Measurements from ENCODE around the gene PRPF4. TPM values are rescaled to one million over a fixed set of nuclear protein-coding genes. Genes with fewer than 3 reads are reported as not detected.

The PRPF4 gene
- total RNA-seq, 1 experiment from 2014 or later = 32.4 TPM

- TF ChIP-seq, protein P1, sequence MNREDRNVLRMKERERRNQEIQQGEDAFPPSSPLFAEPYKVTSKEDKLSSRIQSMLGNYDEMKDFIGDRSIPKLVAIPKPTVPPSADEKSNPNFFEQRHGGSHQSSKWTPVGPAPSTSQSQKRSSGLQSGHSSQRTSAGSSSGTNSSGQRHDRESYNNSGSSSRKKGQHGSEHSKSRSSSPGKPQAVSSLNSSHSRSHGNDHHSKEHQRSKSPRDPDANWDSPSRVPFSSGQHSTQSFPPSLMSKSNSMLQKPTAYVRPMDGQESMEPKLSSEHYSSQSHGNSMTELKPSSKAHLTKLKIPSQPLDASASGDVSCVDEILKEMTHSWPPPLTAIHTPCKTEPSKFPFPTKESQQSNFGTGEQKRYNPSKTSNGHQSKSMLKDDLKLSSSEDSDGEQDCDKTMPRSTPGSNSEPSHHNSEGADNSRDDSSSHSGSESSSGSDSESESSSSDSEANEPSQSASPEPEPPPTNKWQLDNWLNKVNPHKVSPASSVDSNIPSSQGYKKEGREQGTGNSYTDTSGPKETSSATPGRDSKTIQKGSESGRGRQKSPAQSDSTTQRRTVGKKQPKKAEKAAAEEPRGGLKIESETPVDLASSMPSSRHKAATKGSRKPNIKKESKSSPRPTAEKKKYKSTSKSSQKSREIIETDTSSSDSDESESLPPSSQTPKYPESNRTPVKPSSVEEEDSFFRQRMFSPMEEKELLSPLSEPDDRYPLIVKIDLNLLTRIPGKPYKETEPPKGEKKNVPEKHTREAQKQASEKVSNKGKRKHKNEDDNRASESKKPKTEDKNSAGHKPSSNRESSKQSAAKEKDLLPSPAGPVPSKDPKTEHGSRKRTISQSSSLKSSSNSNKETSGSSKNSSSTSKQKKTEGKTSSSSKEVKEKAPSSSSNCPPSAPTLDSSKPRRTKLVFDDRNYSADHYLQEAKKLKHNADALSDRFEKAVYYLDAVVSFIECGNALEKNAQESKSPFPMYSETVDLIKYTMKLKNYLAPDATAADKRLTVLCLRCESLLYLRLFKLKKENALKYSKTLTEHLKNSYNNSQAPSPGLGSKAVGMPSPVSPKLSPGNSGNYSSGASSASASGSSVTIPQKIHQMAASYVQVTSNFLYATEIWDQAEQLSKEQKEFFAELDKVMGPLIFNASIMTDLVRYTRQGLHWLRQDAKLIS (CRISPR knock-in tag; IDR thresholded peaks at IDR 0.05; ENCODE audit: borderline replicate concordance) = no peak
- TF ChIP-seq NFYB (CRISPR knock-in tag; conservative IDR thresholded peaks at IDR 0.05; ENCODE audit: low read depth) (no peak), MLX (CRISPR knock-in tag; IDR thresholded peaks at IDR 0.05) (no peak), PREB (CRISPR knock-in tag; IDR thresholded peaks at IDR 0.05; ENCODE audit: borderline replicate concordance) (no peak), ESRRA (CRISPR knock-in tag; IDR thresholded peaks at IDR 0.05; ENCODE audit: borderline replicate concordance) (no peak), NFE2L1 (CRISPR knock-in tag; IDR thresholded peaks at IDR 0.05) (no peak), ERG (CRISPR knock-in tag; IDR thresholded peaks at IDR 0.05) (no peak)
Observed at GRCh38 chr9:113241161-113241560, 34.3 kb upstream of the PRPF4 start (continued).

- H3K27me3 Mint-ChIP-seq (ENCODE audit: low read depth) = no peaks in the 10 kb centered on the region
- CTCF ChIA-PET = interaction anchor here (0.6 to 1.0 kb wide), 2 partner anchors 124 to 153 kb away, joined by 3 to 4 read pairs; no protein-coding TSS in a partner anchor
- peaks cover 5% of the 10 kb centered on the region for H3K9me3 Mint-ChIP-seq
- H3K4me1 Mint-ChIP-seq = peaks cover 4% of the 10 kb centered on the region; the same call in 1 of the 2 replicates
- DNase-seq (ENCODE audit: low spot score) = no peak
- H3K36me3 Mint-ChIP-seq = peaks cover 8% of the 10 kb centered on the region
- POLR2A ChIA-PET = no interaction called here
- no peak for TF ChIP-seq ZNF532 (CRISPR knock-in tag; IDR thresholded peaks at IDR 0.05; ENCODE audit: borderline replicate concordance)
- TF ChIP-seq NFE2L1 (CRISPR knock-in tag; IDR thresholded peaks at IDR 0.05) = no peak
- no peak for TF ChIP-seq ZNF232 (CRISPR knock-in tag; IDR thresholded peaks at IDR 0.05)
- TF ChIP-seq GRHL2 (CRISPR knock-in tag; IDR thresholded peaks at IDR 0.05; ENCODE audit: insufficient replicate concordance, severe bottlenecking) = no peak
- ATAC-seq = no peak
- H3K27ac Mint-ChIP-seq = no peak overlapping the region
- H3K4me3 Mint-ChIP-seq = no peak overlapping the region
Observed at GRCh38 chr9:113244556-113244955, 30.9 kb upstream of the PRPF4 start.

DNA sequence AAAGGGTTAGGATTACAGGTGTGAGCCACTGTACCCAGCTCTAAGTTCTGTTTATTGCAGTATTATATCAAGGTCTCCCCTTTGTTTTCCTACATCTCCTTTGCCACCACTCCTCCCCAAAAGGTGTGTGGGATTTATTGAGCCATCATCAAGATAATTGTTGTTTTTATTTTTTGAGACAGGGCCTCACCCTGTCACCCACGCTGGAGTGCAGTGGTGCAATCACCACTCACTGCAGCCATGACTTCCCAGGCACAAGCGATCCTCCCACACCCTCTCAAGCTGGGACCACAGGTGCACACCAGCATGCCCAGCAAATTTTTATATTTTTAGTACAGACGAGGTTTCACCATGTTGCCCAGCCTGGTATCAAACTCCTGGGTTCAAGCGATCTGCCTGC, 29.6 kb upstream of the PRPF4 start:
- CTCF ChIA-PET = no interaction called here
- Mint-ChIP-seq H3K27me3 (ENCODE audit: low read depth) (no peaks in the 10 kb centered on the region), H3K27ac (no peak overlapping the region)

More for the DNA sequence above, 29.6 kb upstream of the PRPF4 start:
- no peak overlapping the region for H3K4me3 Mint-ChIP-seq
- POLR2A ChIA-PET = no interaction called here
- DNase-seq (ENCODE audit: low spot score) (no peak), ATAC-seq (no peak)
- TF ChIP-seq, protein P2, sequence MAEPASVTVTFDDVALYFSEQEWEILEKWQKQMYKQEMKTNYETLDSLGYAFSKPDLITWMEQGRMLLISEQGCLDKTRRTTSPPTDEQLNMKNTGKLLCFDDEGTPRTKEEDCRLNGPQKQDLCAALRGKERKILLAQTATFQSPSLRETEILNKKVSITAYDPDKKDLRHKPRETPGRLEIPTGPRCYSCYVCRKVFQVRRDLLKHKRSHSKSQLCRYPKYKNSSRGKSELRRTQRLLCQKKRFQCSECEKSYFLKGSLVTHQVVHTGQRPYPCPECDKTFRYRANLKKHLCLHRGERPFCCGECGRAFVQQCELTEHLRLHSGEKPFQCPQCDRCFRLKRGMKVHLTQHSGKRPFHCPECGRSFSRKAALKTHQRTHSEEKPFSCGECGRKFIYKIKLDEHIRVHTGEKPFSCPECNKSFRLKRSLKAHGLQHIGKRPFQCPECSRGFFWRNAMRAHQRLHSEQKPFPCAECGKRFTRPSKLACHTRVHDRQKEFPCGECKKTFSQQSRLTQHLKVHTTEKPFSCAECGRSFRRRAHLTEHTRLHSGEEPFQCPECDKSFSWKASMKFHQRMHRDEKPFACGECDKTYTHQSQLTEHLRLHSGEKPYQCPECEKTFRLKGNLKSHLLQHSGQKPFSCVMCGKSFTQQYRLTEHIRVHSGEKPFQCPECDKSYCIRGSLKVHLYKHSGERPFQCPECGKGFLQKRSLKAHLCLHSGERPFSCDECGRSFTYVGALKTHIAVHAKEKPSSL (CRISPR knock-in tag; conservative IDR thresholded peaks at IDR 0.05) = no peak
- TF ChIP-seq ZBTB21 (CRISPR knock-in tag; IDR thresholded peaks at IDR 0.05; ENCODE audit: borderline replicate concordance) = no peak
- TF ChIP-seq ZNF317 (CRISPR knock-in tag; IDR thresholded peaks at IDR 0.05; ENCODE audit: borderline replicate concordance, low read depth) = no peak
- TF ChIP-seq STAT6 (CRISPR knock-in tag; conservative IDR thresholded peaks at IDR 0.05; ENCODE audit: low read depth) = no peak
- no peak for TF ChIP-seq ATF1 (CRISPR knock-in tag; IDR thresholded peaks at IDR 0.05)
- no peak for TF ChIP-seq CBFB (CRISPR knock-in tag; IDR thresholded peaks at IDR 0.05; ENCODE audit: low read depth)
- peaks cover 4% of the 10 kb centered on the region; the same call in 1 of the 2 replicates for H3K4me1 Mint-ChIP-seq
- peaks cover 8% of the 10 kb centered on the region for H3K9me3 Mint-ChIP-seq
- peaks cover 13% of the 10 kb centered on the region for H3K36me3 Mint-ChIP-seq

Measured in WTC11 (cell line).